Astrocyte of the cerebellum (primary cell): Measurements from ENCODE around the gene FOXP1.

ENCODE experiments used
- DNase-seq: peaks from one replicate; pipeline ENCODE4 v3.0.0-alpha.2; 2011; ENCODE audit warnings: low read depth
- H3K4me3 ChIP-seq: 2 replicates; pipeline ENCODE4 v1.5.1; 2011; ENCODE audit warnings: mild to moderate bottlenecking, low read depth, low read length, moderate library complexity
- in situ Hi-C: cut with HindIII; loops from 2 replicates; pipeline ENCODE4 v1.10.0; 2017; ENCODE audit warnings: low sequenced_read_pairs
- TF ChIP-seq, protein P1 (sequence below): IDR thresholded peaks from 2 replicates; pipeline ENCODE4 v1.5.1; 2012; ENCODE audit warnings: low read length, low read depth, moderate library complexity, mild to moderate bottlenecking; ENCODE audit errors: missing control alignments

FOXP1 gene

DNA sequence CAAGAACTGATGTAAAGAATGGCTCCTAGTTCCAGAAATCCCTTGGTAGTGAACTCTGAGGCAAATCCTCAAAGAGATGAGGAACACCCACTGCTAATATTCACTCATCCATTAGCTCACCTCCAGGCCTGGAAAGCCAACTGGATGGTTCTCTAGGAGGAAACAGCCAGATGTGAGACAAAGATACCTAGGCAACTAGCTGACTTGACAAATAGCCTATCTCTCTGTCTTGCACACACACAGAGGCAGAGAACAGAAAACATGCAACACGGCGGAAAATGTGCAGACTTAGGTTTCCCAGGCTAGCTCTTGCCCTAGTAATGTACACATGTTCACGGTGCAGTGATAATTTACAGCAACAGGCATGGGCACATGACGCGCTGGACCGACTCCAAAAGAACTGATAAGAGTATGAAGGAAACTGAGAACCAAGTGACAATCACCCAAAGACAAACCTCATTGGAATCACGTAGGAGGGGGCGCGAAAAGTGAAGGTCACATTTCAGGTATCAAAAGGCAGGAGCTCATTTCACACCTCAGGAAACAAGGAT, 318.1 kb downstream of the FOXP1 start:
- TF ChIP-seq, protein P1, sequence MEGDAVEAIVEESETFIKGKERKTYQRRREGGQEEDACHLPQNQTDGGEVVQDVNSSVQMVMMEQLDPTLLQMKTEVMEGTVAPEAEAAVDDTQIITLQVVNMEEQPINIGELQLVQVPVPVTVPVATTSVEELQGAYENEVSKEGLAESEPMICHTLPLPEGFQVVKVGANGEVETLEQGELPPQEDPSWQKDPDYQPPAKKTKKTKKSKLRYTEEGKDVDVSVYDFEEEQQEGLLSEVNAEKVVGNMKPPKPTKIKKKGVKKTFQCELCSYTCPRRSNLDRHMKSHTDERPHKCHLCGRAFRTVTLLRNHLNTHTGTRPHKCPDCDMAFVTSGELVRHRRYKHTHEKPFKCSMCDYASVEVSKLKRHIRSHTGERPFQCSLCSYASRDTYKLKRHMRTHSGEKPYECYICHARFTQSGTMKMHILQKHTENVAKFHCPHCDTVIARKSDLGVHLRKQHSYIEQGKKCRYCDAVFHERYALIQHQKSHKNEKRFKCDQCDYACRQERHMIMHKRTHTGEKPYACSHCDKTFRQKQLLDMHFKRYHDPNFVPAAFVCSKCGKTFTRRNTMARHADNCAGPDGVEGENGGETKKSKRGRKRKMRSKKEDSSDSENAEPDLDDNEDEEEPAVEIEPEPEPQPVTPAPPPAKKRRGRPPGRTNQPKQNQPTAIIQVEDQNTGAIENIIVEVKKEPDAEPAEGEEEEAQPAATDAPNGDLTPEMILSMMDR = no peak
- H3K4me3 ChIP-seq = no peak overlapping the region
- in situ Hi-C loops = no loop called here

DNA sequence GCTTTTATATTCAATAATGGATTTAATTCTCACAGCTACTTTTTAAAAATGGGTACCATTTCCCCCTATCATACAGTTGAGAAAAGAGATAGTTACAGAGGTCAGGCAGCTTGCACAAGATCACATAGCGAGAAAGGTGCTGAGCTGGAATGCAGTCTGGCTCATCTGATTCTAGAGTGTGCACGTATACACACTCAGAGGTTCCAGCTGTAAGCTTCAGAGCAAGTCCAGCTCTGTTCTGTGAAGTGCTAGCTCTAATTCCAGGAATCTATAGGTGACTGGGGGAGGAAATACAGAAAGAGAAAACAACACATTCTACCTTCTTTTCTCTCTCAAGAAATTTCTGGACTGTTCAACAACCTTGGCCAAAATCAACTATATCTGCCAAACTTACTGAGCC, 318.7 kb downstream of the FOXP1 start:
- in situ Hi-C loops = no loop called here
- DNase-seq = no peak
- TF ChIP-seq, protein P1 = no peak
- H3K4me3 ChIP-seq = no peak overlapping the region

More for the DNA sequence above, 318.1 kb downstream of the FOXP1 start:
- no peak for DNase-seq

DNA sequence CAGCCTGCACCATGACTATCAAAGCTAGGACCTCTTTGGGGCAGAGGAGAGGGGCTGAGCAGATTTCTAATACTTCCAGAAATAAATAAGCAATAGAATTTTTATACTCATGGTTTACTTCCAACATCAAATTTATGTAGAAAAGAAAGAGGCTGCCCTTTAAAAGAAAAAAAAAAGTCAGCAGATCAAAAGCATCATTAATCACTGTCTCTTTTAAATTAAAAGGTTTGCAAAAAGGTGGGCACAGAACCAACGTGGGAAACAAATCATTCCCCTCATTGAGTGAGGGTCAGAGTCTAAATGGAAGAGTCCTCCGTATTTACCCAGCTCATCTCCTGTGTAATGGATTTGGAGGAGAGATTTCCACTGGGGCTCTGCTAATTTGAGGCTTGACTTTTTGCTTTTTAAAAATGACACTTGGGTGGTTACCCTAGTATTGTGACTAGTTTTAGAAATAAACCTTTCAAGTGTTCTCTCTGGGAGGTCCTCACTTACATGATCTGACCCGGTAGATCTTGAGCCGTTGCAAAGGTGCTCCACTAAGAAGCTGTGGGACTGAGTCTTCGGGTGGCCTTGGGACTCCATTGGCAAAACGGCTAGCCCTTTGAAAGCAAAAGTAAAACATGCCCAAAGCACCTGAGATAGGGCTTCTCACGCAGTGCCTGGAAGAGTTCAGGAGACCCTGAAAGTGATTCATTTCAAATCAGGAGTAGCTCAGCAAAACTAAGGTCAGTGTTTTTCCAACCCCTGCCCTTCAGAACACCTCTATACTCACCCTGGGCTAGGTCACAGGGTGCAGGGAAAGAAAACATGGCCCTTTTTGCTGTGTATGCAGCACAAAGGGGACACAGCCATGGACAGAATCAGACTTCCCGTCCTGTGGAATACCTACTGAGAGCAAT, 320.9 kb downstream of the FOXP1 start:
- H3K4me3 ChIP-seq = no peak overlapping the region
- TF ChIP-seq, protein P1 = no peak
- DNase-seq = no peak
- in situ Hi-C loops = no loop called here

DNA sequence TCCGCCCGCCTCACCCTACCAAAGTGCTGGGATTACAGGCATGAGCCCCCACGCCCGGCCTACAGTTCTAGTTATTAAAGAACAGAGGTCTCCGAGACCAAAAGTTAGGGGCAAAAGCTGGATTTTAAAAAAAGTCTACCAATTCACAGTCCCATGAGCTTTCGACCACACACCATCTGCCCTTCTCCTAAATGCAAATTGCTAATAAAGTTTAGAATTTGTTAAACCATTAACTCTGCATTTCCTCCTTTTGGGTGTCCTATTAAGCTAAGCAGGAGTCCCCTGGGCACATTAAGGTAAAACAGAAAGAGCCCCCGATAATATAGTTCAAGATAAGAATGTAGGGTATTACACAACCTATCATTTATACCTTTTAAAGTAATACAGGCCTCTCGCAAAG, 322.7 kb downstream of the FOXP1 start:
- TF ChIP-seq, protein P1 = no peak
- H3K4me3 ChIP-seq = no peak overlapping the region
- in situ Hi-C loops = no loop called here
- DNase-seq = no peak

DNA sequence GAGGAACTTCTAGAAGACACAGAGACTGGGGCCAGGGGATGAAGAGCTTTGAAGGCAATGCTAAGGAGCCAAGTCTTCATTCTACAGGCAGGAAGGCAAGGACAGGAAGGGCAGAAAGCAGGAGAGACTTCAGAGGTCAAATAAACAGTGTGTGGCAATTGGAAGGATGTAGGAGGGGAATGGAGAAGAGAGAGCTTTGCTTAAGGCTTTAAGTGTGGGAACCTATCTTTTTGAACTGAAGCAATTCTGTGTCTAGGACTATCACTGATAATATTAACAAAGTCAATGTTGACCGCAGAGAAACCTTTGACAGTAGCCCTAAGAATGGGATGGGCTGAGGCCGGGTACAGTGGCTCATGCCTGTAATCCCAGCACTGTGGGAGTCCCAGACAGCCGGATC, 325.0 kb downstream of the FOXP1 start:
- no peak for DNase-seq
- TF ChIP-seq, protein P1 = no peak
- in situ Hi-C loops = no loop called here
- H3K4me3 ChIP-seq = no peak overlapping the region

DNA sequence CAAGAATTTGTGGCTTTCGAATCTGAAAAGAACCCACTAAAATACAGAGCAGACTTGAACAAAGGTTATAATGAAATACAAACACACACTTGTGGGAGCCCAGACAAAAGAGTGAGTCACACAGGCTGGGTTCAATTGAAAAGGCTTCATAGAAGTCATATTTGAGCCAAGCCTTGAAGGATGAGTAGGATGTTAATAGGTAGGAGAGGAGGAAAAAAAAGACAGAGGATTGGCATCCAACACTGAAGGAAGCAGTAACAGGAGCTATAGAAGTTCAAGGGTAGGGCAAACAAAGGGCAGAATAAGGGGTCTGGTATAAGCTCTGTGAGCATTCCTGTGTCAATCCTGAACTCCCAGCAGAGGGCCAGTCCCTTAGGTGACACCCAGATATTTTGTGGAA, 325.4 kb downstream of the FOXP1 start:
- TF ChIP-seq, protein P1 = no peak
- no peak overlapping the region for H3K4me3 ChIP-seq
- DNase-seq = peak; percentile 94
- in situ Hi-C loops = no loop called here
